RWPE1 (cell line): Measurements from ENCODE around the gene EIF3I.

Experiments
- CTCF ChIA-PET: fragments of 350-600 bp; sonication (Branson Sonifier 250); formaldehyde crosslinking; extraction: SDS; loops from one replicate; lab custom pipeline; 2021; lab: Yijun Ruan, JAX
- POLR2A ChIA-PET: fragments of 400-600 bp; formaldehyde crosslinking; extraction: SDS; loops from one replicate; lab custom pipeline; 2020; ENCODE audit warnings: antibody characterized with exemption; ENCODE audit not compliant: low non-redundant PET; lab: Yijun Ruan, JAX
- DNase-seq: peaks from one replicate; pipeline ENCODE4 v3.0.0; 2012; ENCODE audit warnings: low spot score
- H3K27ac ChIP-seq: fragments of 450-650 bp; 2 replicates; pipeline ENCODE4 v1.5.1; 2017
- CTCF ChIP-seq: fragments of 450-650 bp; conservative IDR thresholded peaks from 2 replicates; pipeline ENCODE4 v1.5.1; 2017; ENCODE audit warnings: low read depth, mild to moderate bottlenecking

The EIF3I gene

GRCh38 chr1:32275424-32275823 lies 53.2 kb downstream of the EIF3I start:
- no peak for DNase-seq
- no peak for TF ChIP-seq CTCF

DNA sequence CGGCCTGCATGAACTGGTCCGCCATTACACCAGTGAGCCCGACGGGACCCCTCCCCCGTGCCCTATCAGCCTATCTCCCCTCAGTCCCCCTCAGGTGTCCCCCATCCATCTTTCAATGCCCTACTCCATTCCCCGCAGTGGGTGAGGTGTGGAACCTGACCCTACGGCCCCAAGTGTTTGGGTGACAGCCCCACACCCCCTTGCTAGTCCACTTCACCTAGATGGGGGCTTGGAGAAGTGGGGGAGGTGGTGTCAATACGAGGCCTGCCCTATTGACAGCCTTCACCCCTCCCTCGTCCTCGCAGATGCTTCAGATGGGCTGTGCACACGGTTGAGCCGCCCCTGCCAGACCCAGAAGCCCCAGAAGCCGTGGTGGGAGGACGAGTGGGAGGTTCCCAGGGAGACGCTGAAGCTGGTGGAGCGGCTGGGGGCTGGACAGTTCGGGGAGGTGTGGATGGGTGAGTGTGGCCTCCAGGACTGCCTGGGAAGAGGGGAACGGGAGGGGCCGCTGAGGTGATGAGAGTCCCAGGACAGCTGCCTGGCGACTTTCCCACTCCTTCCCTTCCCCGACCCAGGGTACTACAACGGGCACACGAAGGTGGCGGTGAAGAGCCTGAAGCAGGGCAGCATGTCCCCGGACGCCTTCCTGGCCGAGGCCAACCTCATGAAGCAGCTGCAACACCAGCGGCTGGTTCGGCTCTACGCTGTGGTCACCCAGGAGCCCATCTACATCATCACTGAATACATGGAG lies 54.0 kb downstream of the EIF3I start:
- no peak for TF ChIP-seq CTCF

More at GRCh38 chr1:32275424-32275823, 53.2 kb downstream of the EIF3I start:
- CTCF ChIA-PET: no interaction called here
- POLR2A ChIA-PET: no interaction called here
- no peak overlapping the region for H3K27ac ChIP-seq

More for the DNA sequence above, 54.0 kb downstream of the EIF3I start:
- no peak for DNase-seq
- POLR2A ChIA-PET: no interaction called here
- H3K27ac ChIP-seq: no peak overlapping the region
- CTCF ChIA-PET: interaction anchor here (0.6 to 1.0 kb wide), 2 partner anchors 35 to 935 kb away, joined by 3 to 5 read pairs; no protein-coding TSS in a partner anchor
